ENCODE results near the gene NEDD4L.

NEDD4L gene

GRCh38 chr18:58354051-58354450 lies 310.0 kb downstream of the NEDD4L start:
- TF ChIP-seq, protein P1, sequence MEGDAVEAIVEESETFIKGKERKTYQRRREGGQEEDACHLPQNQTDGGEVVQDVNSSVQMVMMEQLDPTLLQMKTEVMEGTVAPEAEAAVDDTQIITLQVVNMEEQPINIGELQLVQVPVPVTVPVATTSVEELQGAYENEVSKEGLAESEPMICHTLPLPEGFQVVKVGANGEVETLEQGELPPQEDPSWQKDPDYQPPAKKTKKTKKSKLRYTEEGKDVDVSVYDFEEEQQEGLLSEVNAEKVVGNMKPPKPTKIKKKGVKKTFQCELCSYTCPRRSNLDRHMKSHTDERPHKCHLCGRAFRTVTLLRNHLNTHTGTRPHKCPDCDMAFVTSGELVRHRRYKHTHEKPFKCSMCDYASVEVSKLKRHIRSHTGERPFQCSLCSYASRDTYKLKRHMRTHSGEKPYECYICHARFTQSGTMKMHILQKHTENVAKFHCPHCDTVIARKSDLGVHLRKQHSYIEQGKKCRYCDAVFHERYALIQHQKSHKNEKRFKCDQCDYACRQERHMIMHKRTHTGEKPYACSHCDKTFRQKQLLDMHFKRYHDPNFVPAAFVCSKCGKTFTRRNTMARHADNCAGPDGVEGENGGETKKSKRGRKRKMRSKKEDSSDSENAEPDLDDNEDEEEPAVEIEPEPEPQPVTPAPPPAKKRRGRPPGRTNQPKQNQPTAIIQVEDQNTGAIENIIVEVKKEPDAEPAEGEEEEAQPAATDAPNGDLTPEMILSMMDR (IDR thresholded peaks at IDR 0.05; ENCODE audit: control insufficient read depth, insufficient read depth, low read depth, low read length, missing control alignments), result no peak
- DNase-seq (ENCODE audit: low read depth), result no peak
- no peak overlapping the region for H3K4me3 ChIP-seq (ENCODE audit: control insufficient read depth, low read depth, low read length)

DNA sequence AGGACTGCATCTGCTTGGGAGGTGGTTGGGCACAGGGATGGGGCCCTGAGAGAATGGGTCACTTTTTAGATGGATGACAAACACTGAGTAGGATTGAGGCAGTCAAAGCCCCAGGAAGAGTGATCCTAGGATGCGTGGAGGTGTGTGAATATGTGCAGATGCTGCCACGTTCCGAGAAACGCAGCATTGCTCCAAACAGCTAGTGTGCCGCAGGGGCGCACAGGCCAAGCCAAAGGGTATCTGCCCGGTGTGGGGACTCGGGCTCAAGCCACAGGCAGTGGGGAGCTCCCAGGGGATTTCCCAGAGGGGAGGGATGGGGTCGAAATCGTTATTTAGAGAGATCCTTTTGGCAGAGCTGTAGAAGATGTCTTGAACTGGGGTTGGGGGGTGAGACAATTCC lies 310.8 kb downstream of the NEDD4L start:
- H3K4me3 ChIP-seq (ENCODE audit: control insufficient read depth, low read depth, low read length), result no peak overlapping the region
- TF ChIP-seq, protein P1 (IDR thresholded peaks at IDR 0.05; ENCODE audit: control insufficient read depth, insufficient read depth, low read depth, low read length, missing control alignments), result no peak
- DNase-seq (ENCODE audit: low read depth), result no peak

DNA sequence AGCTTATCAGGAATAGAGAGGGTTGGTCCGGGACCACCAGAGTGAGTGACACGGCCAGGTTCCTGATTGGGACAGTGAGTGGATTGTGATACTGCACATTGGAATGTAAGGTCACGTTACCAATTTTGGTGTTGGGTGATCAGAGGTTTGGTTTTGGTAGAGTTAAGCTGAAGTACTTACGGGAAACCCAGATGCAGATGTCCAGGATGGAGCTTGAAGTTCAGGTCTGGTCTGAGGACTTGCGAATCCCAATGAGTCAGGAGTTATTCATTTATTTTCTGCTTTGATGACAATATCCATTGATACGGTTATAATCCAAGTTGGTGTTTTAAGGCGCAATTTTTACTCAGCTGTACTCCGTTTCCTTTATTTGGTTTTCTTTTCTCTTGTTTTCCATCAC lies 311.2 kb downstream of the NEDD4L start:
- TF ChIP-seq, protein P1 (IDR thresholded peaks at IDR 0.05; ENCODE audit: control insufficient read depth, insufficient read depth, low read depth, low read length, missing control alignments), result no peak
- no peak for DNase-seq (ENCODE audit: low read depth)
- no peak overlapping the region for H3K4me3 ChIP-seq (ENCODE audit: control insufficient read depth, low read depth, low read length)

DNA sequence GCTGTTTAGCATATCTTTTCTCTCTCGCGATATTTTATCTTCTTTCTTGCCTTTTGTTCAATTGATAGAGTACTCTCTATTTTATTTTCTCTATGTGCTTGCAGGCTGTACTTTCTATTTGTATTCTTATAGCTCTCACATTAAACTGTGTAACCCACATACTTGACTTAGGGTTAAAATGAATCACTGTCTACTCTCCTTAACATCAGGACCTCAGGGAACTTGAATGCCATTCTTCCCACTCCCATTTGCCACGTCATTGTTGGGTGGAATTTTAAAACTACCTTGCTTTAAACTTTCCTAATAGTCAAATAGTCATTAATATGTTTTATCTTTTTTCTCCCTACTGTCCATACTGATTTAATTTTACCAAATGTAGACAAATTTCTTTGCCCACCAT lies 315.2 kb downstream of the NEDD4L start:
- TF ChIP-seq, protein P1 (IDR thresholded peaks at IDR 0.05; ENCODE audit: control insufficient read depth, insufficient read depth, low read depth, low read length, missing control alignments), result no peak
- no peak for DNase-seq (ENCODE audit: low read depth)
- no peak overlapping the region for H3K4me3 ChIP-seq (ENCODE audit: control insufficient read depth, low read depth, low read length)

DNA sequence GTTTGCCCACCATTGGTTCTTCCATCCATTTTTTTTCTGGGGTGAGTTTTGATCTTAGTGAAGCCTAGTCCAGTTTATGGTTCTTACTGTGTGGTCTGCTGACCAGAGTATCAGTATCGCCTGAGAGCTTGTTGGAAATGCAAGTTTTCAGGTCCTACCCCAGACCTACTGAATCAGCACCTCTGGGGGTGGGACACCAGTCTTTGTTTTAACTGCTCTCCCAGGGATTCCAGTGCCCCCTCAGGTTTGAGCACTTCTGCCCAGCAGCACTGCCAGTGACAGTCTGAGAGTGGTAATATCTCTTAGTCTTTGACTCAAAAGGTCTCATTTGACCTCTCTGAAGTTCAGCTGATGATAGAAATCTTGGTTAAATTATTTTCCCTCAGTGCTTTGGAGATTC lies 315.6 kb downstream of the NEDD4L start:
- no peak overlapping the region for H3K4me3 ChIP-seq (ENCODE audit: control insufficient read depth, low read depth, low read length)
- DNase-seq (ENCODE audit: low read depth), result no peak
- TF ChIP-seq, protein P1 (IDR thresholded peaks at IDR 0.05; ENCODE audit: control insufficient read depth, insufficient read depth, low read depth, low read length, missing control alignments), result no peak

GRCh38 chr18:58360324-58360723 lies 316.3 kb downstream of the NEDD4L start:
- TF ChIP-seq, protein P1 (IDR thresholded peaks at IDR 0.05; ENCODE audit: control insufficient read depth, insufficient read depth, low read depth, low read length, missing control alignments), result no peak
- no peak for DNase-seq (ENCODE audit: low read depth)
- H3K4me3 ChIP-seq (ENCODE audit: control insufficient read depth, low read depth, low read length), result no peak overlapping the region

DNA sequence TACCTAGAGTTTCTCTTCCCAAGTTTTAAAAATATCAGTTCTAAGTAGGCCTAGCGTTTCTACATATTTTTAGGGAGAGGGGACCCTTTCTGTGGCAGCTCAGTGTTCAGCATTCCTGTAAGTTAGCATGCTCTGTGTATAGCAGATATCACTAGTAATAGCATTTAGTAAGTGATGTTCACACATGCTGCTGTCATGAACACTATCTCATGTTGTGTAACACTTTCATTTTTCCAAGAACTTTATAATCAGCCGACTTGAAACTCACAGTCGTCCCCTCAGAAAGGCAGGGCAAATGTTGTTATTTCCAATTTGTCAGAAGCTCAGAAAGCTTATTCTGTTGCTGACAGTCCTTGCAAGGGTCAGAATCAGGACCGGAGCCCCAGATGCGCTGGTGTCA lies 317.2 kb downstream of the NEDD4L start:
- TF ChIP-seq, protein P1 (IDR thresholded peaks at IDR 0.05; ENCODE audit: control insufficient read depth, insufficient read depth, low read depth, low read length, missing control alignments), result no peak
- no peak for DNase-seq (ENCODE audit: low read depth)
- no peak overlapping the region for H3K4me3 ChIP-seq (ENCODE audit: control insufficient read depth, low read depth, low read length)

Measured in AG09309 (cell line).